Measurements from ENCODE around the gene PGC. TPM values are rescaled to one million over a fixed set of nuclear protein-coding genes. Genes with fewer than 3 reads are reported as not detected.
A peak's percentile ranks its signal among the peaks of the same experiment; 100 is the strongest.

Gene PGC
- total and polyA plus RNA-seq, 2 of the 8 experiments (the other 6 are each of a cell fraction or from before 2014, with no cell fraction given) = 0.09 TPM; not detected in 1

GRCh38 chr6:41704656-41705310, 42.4 kb downstream of the PGC start:
- Histone ChIP-seq H2BK20ac (ENCODE audit: low read length) (no peak overlapping the region), H3K27ac (ENCODE audit: low read depth, low read length) (no peak overlapping the region), H3K4ac (replicated peaks; ENCODE audit: insufficient read length, low read depth, low read length) (no peak overlapping the region), H4K20me1 (replicated peaks in 1 of 2; ENCODE audit: control insufficient read depth in 1 of 2, insufficient read depth in 2 of 2, low read length in 2 of 2) (peaks cover 0 to 3% of the 10 kb centered on the region in 2 experiments), H3K56ac (replicated peaks; ENCODE audit: insufficient read length, low read depth, low read length) (no peak overlapping the region), H3K4me1 (replicated peaks in 1 of 4; ENCODE audit: control insufficient read depth in 3 of 4, insufficient read depth in 4 of 4, low read length in 3 of 4) (peaks cover 0 to 16% (median 5%) of the 10 kb centered on the region in 4 experiments; a peak in 6 of 7 replicates), H4K91ac (replicated peaks; ENCODE audit: insufficient read length, low read length) (peak overlapping the region; percentile 26), H3K27me3 (replicated peaks in 1 of 4; ENCODE audit: control insufficient read depth in 3 of 4, extremely low read depth in 1 of 4, insufficient read depth in 3 of 4, low read length in 3 of 4) (no peaks in the 10 kb centered on the region; a peak in 2 of 7 replicates), H4K5ac (ENCODE audit: insufficient read length, low read depth, low read length) (no peak overlapping the region), H3K14ac (ENCODE audit: insufficient read length) (no peak overlapping the region), H2AFZ (ENCODE audit: low read length) (no peak overlapping the region), H3K9ac (replicated peaks in 1 of 4; ENCODE audit: extremely low read depth in 1 of 4, low read depth in 3 of 4, low read length in 3 of 4) (no peak overlapping the region), H2BK15ac (ENCODE audit: low read length) (peak overlapping the region; percentile 16; the same call in 1 of the 2 replicates), H2BK5ac (ENCODE audit: low read depth, low read length) (no peak overlapping the region), H2BK12ac (ENCODE audit: low read depth, low read length) (0 out of 2 replicates have a peak overlapping the region, but pooled peaks have one; percentile 9), H3K4me2 (ENCODE audit: insufficient read depth in 1 of 2, low read depth in 2 of 2, low read length in 2 of 2) (no peak overlapping the region), H2AK5ac (ENCODE audit: low read depth, low read length) (no peak overlapping the region), H3K9me3 (ENCODE audit: insufficient read depth in 2 of 2, low read depth in 1 of 2, low read length in 1 of 2) (no peaks in the 10 kb centered on the region), H3K18ac (ENCODE audit: extremely low read depth, low read length) (no peak overlapping the region), H3K36me3 (ENCODE audit: control insufficient read depth in 2 of 4, insufficient read depth in 4 of 4, low read length in 3 of 4) (no peaks in the 10 kb centered on the region), H3K79me2 (ENCODE audit: control insufficient read depth in 1 of 2, insufficient read depth in 2 of 2, low read length in 2 of 2) (no peaks in the 10 kb centered on the region), H2BK120ac (replicated peaks; ENCODE audit: low read depth, low read length) (no peak overlapping the region), H3K4me3 (ENCODE audit: extremely low read depth in 1 of 4, insufficient read depth in 2 of 4, low read depth in 3 of 4, low read length in 4 of 4) (no peak overlapping the region), H3K23me2 (ENCODE audit: low read depth, low read length) (peaks cover 3% of the 10 kb centered on the region; the same call in 1 of the 2 replicates), H4K8ac (ENCODE audit: extremely low read depth, insufficient read depth, low read length) (no peak overlapping the region; the same call in 1 of the 2 replicates), H3K23ac (ENCODE audit: insufficient read length) (no peak overlapping the region), H3K79me1 (ENCODE audit: low read depth, low read length) (0 out of 2 replicates have a peak, but pooled peaks cover 2% of the 10 kb centered on the region)
- DNase-seq (ENCODE audit: low read depth in 1 of 2, low spot score in 2 of 2) = no peak
- ChIA-PET POLR2A (ENCODE audit: partially characterized antibody) (no interaction called here), CTCF (ENCODE audit: partially characterized antibody) (interaction anchor here (0.6 to 12.5 kb wide), 32 partner anchors 8 to 426 kb away, joined by 3 to 181 read pairs (median 4); partner anchors contain the start of genes PRICKLE4, TFEB and TOMM6)
- 70% methylated on average over 5 of the region's 5 CpGs; no CpG with 5 or more reads in 1 of the 2 experiments for WGBS, 2 experiments (ENCODE audit: extremely low coverage in 1 of 2, insufficient coverage in 1 of 2, insufficient read length in 1 of 2, insufficient replicate concordance in 2 of 2, low coverage in 1 of 2, low lambda C conversion rate in 2 of 2, missing lambda C conversion rate in 1 of 2)
- FAIRE-seq = no peak
- TF ChIP-seq CHD1 (IDR thresholded peaks at IDR 0.05; ENCODE audit: low read depth, low read length) (no peak), FOSL1 (IDR thresholded peaks at IDR 0.05; ENCODE audit: insufficient read depth, low read depth, low read length) (no peak), NRF1 (IDR thresholded peaks at IDR 0.05; ENCODE audit: low read depth, low read length) (no peak), EP300 (IDR thresholded peaks at IDR 0.05; ENCODE audit: borderline replicate concordance in 1 of 2, low read depth in 2 of 2, low read length in 2 of 2) (no peak), CTBP2 (IDR thresholded peaks at IDR 0.05; ENCODE audit: borderline replicate concordance, insufficient read depth, insufficient read length, low read length) (no peak), SP4 (IDR thresholded peaks at IDR 0.05; ENCODE audit: low read length) (no peak), SIRT6 (IDR thresholded peaks at IDR 0.05; ENCODE audit: low read length) (no peak), HDAC2 (IDR thresholded peaks at IDR 0.05; ENCODE audit: borderline replicate concordance in 1 of 2, low read depth in 2 of 2, low read length in 2 of 2) (no peak), NANOG (IDR thresholded peaks at IDR 0.05; ENCODE audit: insufficient read depth, low read depth, low read length, poor library complexity, severe bottlenecking) (no peak), GABPA (IDR thresholded peaks at IDR 0.05; ENCODE audit: borderline replicate concordance, insufficient read depth, low read length) (no peak)

Data from H1 (cell line).